Measurements from ENCODE around the gene ARID3A.
A peak's percentile ranks its signal among the peaks of the same experiment; 100 is the strongest.

The ARID3A gene

GRCh38 chr19:931860-932647 lies 6.2 kb downstream of the ARID3A start:
- no peak for DNase-seq (ENCODE audit: low spot score)

- DNase-seq (ENCODE audit: low spot score), result no peak
These were observed 7.1 kb downstream of the ARID3A start for GRCh38 chr19:932648-933552.

- DNase-seq (ENCODE audit: low spot score), result no peak
These were observed 7.7 kb downstream of the ARID3A start for GRCh38 chr19:933553-933882.

GRCh38 chr19:934197-934840 lies 8.5 kb downstream of the ARID3A start:
- no peak for DNase-seq (ENCODE audit: low spot score)

GRCh38 chr19:934865-935479 lies 9.1 kb downstream of the ARID3A start:
- DNase-seq (ENCODE audit: low spot score), result no peak

- DNase-seq (ENCODE audit: low spot score), result no peak
These were observed 10.3 kb downstream of the ARID3A start for GRCh38 chr19:936175-936546.

- no peak for DNase-seq (ENCODE audit: low spot score)
These were observed 11.4 kb downstream of the ARID3A start for GRCh38 chr19:937259-937694.

GRCh38 chr19:938233-938923 lies 12.5 kb downstream of the ARID3A start:
- DNase-seq (ENCODE audit: low spot score), result no peak

GRCh38 chr19:939439-939838 lies 13.6 kb downstream of the ARID3A start:
- no peak for DNase-seq (ENCODE audit: low spot score)

GRCh38 chr19:939922-940321 lies 14.1 kb downstream of the ARID3A start:
- DNase-seq (ENCODE audit: low spot score), result no peak

GRCh38 chr19:940591-941291 lies 14.9 kb downstream of the ARID3A start:
- DNase-seq (ENCODE audit: low spot score), result peak; percentile 47

GRCh38 chr19:941292-942132 lies 15.7 kb downstream of the ARID3A start:
- DNase-seq (ENCODE audit: low spot score), result no peak

GRCh38 chr19:942133-942645 lies 16.4 kb downstream of the ARID3A start:
- DNase-seq (ENCODE audit: low spot score), result no peak

GRCh38 chr19:943551-944170 lies 17.8 kb downstream of the ARID3A start:
- DNase-seq (ENCODE audit: low spot score), result no peak

GRCh38 chr19:944171-944567 lies 18.3 kb downstream of the ARID3A start:
- DNase-seq (ENCODE audit: low spot score), result no peak

- DNase-seq (ENCODE audit: low spot score), result no peak
These were observed 18.9 kb downstream of the ARID3A start for GRCh38 chr19:944663-945241.

GRCh38 chr19:945401-946252 lies 19.8 kb downstream of the ARID3A start:
- no peak for DNase-seq (ENCODE audit: low spot score)

GRCh38 chr19:947090-947706 lies 21.4 kb downstream of the ARID3A start:
- no peak for DNase-seq (ENCODE audit: low spot score)
